HepG2 (cell line): ENCODE data around the gene FBXL22. TPM values are rescaled to one million over a fixed set of nuclear protein-coding genes. Genes with fewer than 3 reads are reported as not detected.

Source experiments
- ATF1 ChIP-seq: IDR thresholded peaks from 2 replicates; pipeline ENCODE4 v1.6.1; 2016; ENCODE audit warnings: mild to moderate bottlenecking, control low read depth
- BRCA1 ChIP-seq: sonication (generic); formaldehyde crosslinking; IDR thresholded peaks from 2 replicates; pipeline ENCODE4 v1.4.0; 2020; ENCODE audit warnings: missing genetic modification reagents
- DNMT3B ChIP-seq: conservative IDR thresholded peaks from 2 replicates; pipeline ENCODE4 v1.6.1; 2016; ENCODE audit warnings: missing biosample characterization, control low read depth
- EP300 ChIP-seq, 3 experiments: sonication (generic) in 1 of 3; formaldehyde crosslinking in 1 of 3; IDR thresholded peaks; 2 replicates each; pipeline versions ENCODE4 v1.5.1 to v1.6.1; 2011 to 2020; ENCODE audit warnings: low read depth in 2 of 3, low read length in 2 of 3, borderline replicate concordance in 1 of 3, improper control_type of control experiment in 1 of 3, mild to moderate bottlenecking in 1 of 3, missing genetic modification reagents in 1 of 3, moderate library complexity in 1 of 3
- KDM1A ChIP-seq: IDR thresholded peaks from 2 replicates; pipeline ENCODE4 v1.6.1; 2016; ENCODE audit warnings: missing compliant biosample characterization
- NCOA1 ChIP-seq: sonication (generic); formaldehyde crosslinking; IDR thresholded peaks from 2 replicates; pipeline ENCODE4 v1.9.0; 2021; ENCODE audit warnings: missing genetic modification reagents
- NFATC3 ChIP-seq: sonication (generic); formaldehyde crosslinking; IDR thresholded peaks from 2 replicates; pipeline ENCODE4 v1.5.1; 2020; ENCODE audit warnings: mild to moderate bottlenecking, missing genetic modification reagents
- RBM22 ChIP-seq: fragments of 200-400 bp; formaldehyde crosslinking; optimal IDR thresholded peaks from 2 replicates; pipeline ENCODE3; 2017; ENCODE audit warnings: mild to moderate bottlenecking, low read length, moderate library complexity
- TARDBP ChIP-seq: sonication (generic); formaldehyde crosslinking; IDR thresholded peaks from 2 replicates; pipeline ENCODE4 v1.8.0; 2022; ENCODE audit warnings: mild to moderate bottlenecking, missing genetic modification reagents
- TEAD2 ChIP-seq: sonication (generic); formaldehyde crosslinking; IDR thresholded peaks from 2 replicates; pipeline ENCODE4 v1.9.0; 2021; ENCODE audit warnings: missing genetic modification reagents
- USF2 ChIP-seq, 2 experiments: sonication (generic) in 1 of 2; formaldehyde crosslinking in 1 of 2; IDR thresholded peaks; 2 replicates each; pipeline versions ENCODE4 v1.5.1 to v1.6.1; 2011 to 2020; ENCODE audit warnings: borderline replicate concordance in 1 of 2, low read depth in 1 of 2, low read length in 1 of 2, mild to moderate bottlenecking in 1 of 2, missing genetic modification reagents in 1 of 2, moderate library complexity in 1 of 2
- ZBTB21 ChIP-seq: sonication (generic); formaldehyde crosslinking; IDR thresholded peaks from 2 replicates; pipeline ENCODE4 v1.4.0; 2020; ENCODE audit warnings: missing genetic modification reagents
- ZBTB7B ChIP-seq: sonication (generic); formaldehyde crosslinking; IDR thresholded peaks from 2 replicates; pipeline ENCODE4 v1.4.0; 2020; ENCODE audit warnings: missing genetic modification reagents
- ZMYM3 ChIP-seq: sonication (generic); formaldehyde crosslinking; IDR thresholded peaks from 2 replicates; pipeline ENCODE4 v1.5.1; 2020; ENCODE audit warnings: mild to moderate bottlenecking, missing genetic modification reagents
- ZNF18 ChIP-seq: sonication (generic); formaldehyde crosslinking; IDR thresholded peaks from 2 replicates; pipeline ENCODE4 v1.8.0; 2022; ENCODE audit warnings: mild to moderate bottlenecking, missing genetic modification reagents; ENCODE audit not compliant: insufficient replicate concordance
- ZNF513 ChIP-seq: sonication (generic); formaldehyde crosslinking; conservative IDR thresholded peaks from 2 replicates; pipeline ENCODE4 v1.5.0; 2020; ENCODE audit warnings: missing genetic modification reagents
- ZNF552 ChIP-seq: sonication (generic); formaldehyde crosslinking; IDR thresholded peaks from 2 replicates; pipeline ENCODE4 v1.9.0; 2022; ENCODE audit warnings: missing genetic modification reagents, mild to moderate bottlenecking, borderline replicate concordance
- ZNF577 ChIP-seq: sonication (generic); formaldehyde crosslinking; IDR thresholded peaks from 2 replicates; pipeline ENCODE4 v1.4.0; 2020; ENCODE audit warnings: mild to moderate bottlenecking, low read depth, missing genetic modification reagents, borderline replicate concordance
- ZNF607 ChIP-seq: sonication (generic); formaldehyde crosslinking; IDR thresholded peaks from 2 replicates; pipeline ENCODE4 v1.5.1; 2020; ENCODE audit warnings: missing genetic modification reagents, mild to moderate bottlenecking, borderline replicate concordance
- ZNF644 ChIP-seq: IDR thresholded peaks from 2 replicates; pipeline ENCODE4 v1.6.1; 2016; ENCODE audit warnings: low read depth
- polyA plus RNA-seq, 8 experiments: library from polyadenylated mRNA; depleted of rRNA in 3 of 8; stranded (reverse) in 7 of 8; unstranded in 1 of 8; fragments of >200 nt; fragmentation: Illumina TruSeq in 4 of 8; extraction: Trizol in 4 of 8; gene quantifications; 2 replicates each; pipeline versions ENCODE4 v1.2.1 to v1.2.3, GENCODE V29; 2011 to 2016; ENCODE audit warnings: low read depth in 4 of 8, missing spikeins in 1 of 8, mixed read lengths in 1 of 8; ENCODE audit not compliant: insufficient read depth in 1 of 8
- total RNA-seq, 5 experiments: library from RNA; depleted of rRNA; stranded (reverse); fragments of >200 nt; fragmentation: Illumina TruSeq; extraction: Trizol; gene quantifications; 2 replicates each; pipeline ENCODE4 v1.2.3, GENCODE V29; 2016; ENCODE audit warnings: low read depth in 1 of 5
- TF ChIP-seq, protein P1 (sequence below): sonication (generic); formaldehyde crosslinking; IDR thresholded peaks from 2 replicates; pipeline ENCODE4 v1.8.0; 2022; ENCODE audit warnings: mild to moderate bottlenecking, missing genetic modification reagents, moderate library complexity
- TF ChIP-seq, protein P2 (sequence below): sonication (generic); formaldehyde crosslinking; IDR thresholded peaks from 2 replicates; pipeline ENCODE4 v1.8.0; 2022; ENCODE audit warnings: missing genetic modification reagents, mild to moderate bottlenecking, moderate library complexity, borderline replicate concordance

Gene FBXL22
- total and polyA plus RNA-seq, 2 of the 13 experiments (the other 11 are each of a cell fraction or from before 2014, with no cell fraction given) = 0.15 to 0.33 TPM

GRCh38 chr15:63600616-63601025, 3.4 kb downstream of the FBXL22 start (continued):
- TF ChIP-seq ZNF577 (CRISPR knock-in tag) = no peak
- no peak for TF ChIP-seq ZNF552 (CRISPR knock-in tag)
- no peak for TF ChIP-seq ZBTB21 (CRISPR knock-in tag)
- TF ChIP-seq TARDBP (CRISPR knock-in tag) = peak; percentile 60; the same call in 1 of the 2 replicates
- peak; percentile 74; the same call in 1 of the 2 replicates for TF ChIP-seq BRCA1 (CRISPR knock-in tag)
- TF ChIP-seq RBM22 = no peak
- no peak for TF ChIP-seq DNMT3B (CRISPR knock-in tag)
- TF ChIP-seq ZNF644 = no peak
- TF ChIP-seq, protein P1, sequence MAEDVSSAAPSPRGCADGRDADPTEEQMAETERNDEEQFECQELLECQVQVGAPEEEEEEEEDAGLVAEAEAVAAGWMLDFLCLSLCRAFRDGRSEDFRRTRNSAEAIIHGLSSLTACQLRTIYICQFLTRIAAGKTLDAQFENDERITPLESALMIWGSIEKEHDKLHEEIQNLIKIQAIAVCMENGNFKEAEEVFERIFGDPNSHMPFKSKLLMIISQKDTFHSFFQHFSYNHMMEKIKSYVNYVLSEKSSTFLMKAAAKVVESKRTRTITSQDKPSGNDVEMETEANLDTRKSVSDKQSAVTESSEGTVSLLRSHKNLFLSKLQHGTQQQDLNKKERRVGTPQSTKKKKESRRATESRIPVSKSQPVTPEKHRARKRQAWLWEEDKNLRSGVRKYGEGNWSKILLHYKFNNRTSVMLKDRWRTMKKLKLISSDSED (CRISPR knock-in tag) = no peak
- no peak for TF ChIP-seq ZBTB7B (CRISPR knock-in tag)
- no peak for TF ChIP-seq KDM1A (CRISPR knock-in tag)
- peak; percentile 66 for TF ChIP-seq ZNF18 (CRISPR knock-in tag)
- no peak for TF ChIP-seq NFATC3
- no peak for TF ChIP-seq USF2 (IDR thresholded peaks at IDR 0.05; ENCODE audit: low read depth, low read length)
- no peak; the same call in 1 of the 2 replicates for TF ChIP-seq USF2 (CRISPR knock-in tag; IDR thresholded peaks at IDR 0.05; ENCODE audit: borderline replicate concordance)
- no peak for TF ChIP-seq EP300 (IDR thresholded peaks at IDR 0.05; ENCODE audit: low read depth in 2 of 2, low read length in 2 of 2)
- no peak for TF ChIP-seq EP300 (CRISPR knock-in tag; IDR thresholded peaks at IDR 0.05; ENCODE audit: borderline replicate concordance)
- no peak for TF ChIP-seq ZMYM3 (CRISPR knock-in tag)
- TF ChIP-seq ATF1 = no peak
- TF ChIP-seq NCOA1 (CRISPR knock-in tag) = no peak
- TF ChIP-seq ZNF607 (CRISPR knock-in tag) = no peak; the same call in 1 of the 2 replicates
- TF ChIP-seq, protein P2, sequence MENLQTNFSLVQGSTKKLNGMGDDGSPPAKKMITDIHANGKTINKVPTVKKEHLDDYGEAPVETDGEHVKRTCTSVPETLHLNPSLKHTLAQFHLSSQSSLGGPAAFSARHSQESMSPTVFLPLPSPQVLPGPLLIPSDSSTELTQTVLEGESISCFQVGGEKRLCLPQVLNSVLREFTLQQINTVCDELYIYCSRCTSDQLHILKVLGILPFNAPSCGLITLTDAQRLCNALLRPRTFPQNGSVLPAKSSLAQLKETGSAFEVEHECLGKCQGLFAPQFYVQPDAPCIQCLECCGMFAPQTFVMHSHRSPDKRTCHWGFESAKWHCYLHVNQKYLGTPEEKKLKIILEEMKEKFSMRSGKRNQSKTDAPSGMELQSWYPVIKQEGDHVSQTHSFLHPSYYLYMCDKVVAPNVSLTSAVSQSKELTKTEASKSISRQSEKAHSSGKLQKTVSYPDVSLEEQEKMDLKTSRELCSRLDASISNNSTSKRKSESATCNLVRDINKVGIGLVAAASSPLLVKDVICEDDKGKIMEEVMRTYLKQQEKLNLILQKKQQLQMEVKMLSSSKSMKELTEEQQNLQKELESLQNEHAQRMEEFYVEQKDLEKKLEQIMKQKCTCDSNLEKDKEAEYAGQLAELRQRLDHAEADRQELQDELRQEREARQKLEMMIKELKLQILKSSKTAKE (CRISPR knock-in tag) = no peak
- TF ChIP-seq TEAD2 = no peak
- no peak for TF ChIP-seq ZNF513
